Glutamatergic neuron (in vitro differentiated cells): ENCODE measurements around the gene RPL32. TPM values are rescaled to one million over a fixed set of nuclear protein-coding genes. Genes with fewer than 3 reads are reported as not detected.

Source experiments
- DNase-seq: peaks from one replicate; pipeline ENCODE4 v3.0.0; 2022
- H3K27ac Mint-ChIP-seq: one replicate; pipeline ENCODE4 v1.8.0; 2020; ENCODE audit warnings: mild to moderate bottlenecking, mixed read lengths, inconsistent platforms; ENCODE audit not compliant: unreplicated experiment
- H3K27me3 Mint-ChIP-seq: one replicate; pipeline ENCODE4 v1.8.0; 2020; ENCODE audit warnings: mild to moderate bottlenecking, moderate library complexity, mixed read lengths, inconsistent platforms; ENCODE audit not compliant: unreplicated experiment
- H3K36me3 Mint-ChIP-seq: one replicate; pipeline ENCODE4 v1.8.0; 2020; ENCODE audit warnings: mild to moderate bottlenecking, mixed read lengths, inconsistent platforms; ENCODE audit not compliant: unreplicated experiment
- H3K4me1 Mint-ChIP-seq: one replicate; pipeline ENCODE4 v1.8.0; 2020; ENCODE audit warnings: mild to moderate bottlenecking, low read depth, mixed read lengths, inconsistent platforms; ENCODE audit not compliant: unreplicated experiment
- H3K4me3 Mint-ChIP-seq: one replicate; pipeline ENCODE4 v1.8.0; 2020; ENCODE audit warnings: mild to moderate bottlenecking, mixed read lengths, inconsistent platforms; ENCODE audit not compliant: unreplicated experiment
- H3K9me3 Mint-ChIP-seq: one replicate; pipeline ENCODE4 v1.8.0; 2020; ENCODE audit warnings: mild to moderate bottlenecking, moderate library complexity, mixed read lengths, inconsistent platforms; ENCODE audit not compliant: unreplicated experiment
- CTCF ChIP-seq: fragments of 200-600 bp; sonication (generic); IDR thresholded peaks from one replicate; pipeline ENCODE4 v1.5.0; 2021; ENCODE audit not compliant: partially characterized antibody, unreplicated experiment
- total RNA-seq: library from RNA; stranded (reverse); fragmentation: NEBNext Ultra II Directional; extraction: Animal tissue kit (Norgen Biotek cat#: 25700); gene quantifications from one replicate; pipeline ENCODE4 v1.2.1, GENCODE V29; 2021; ENCODE audit not compliant: unreplicated experiment

The RPL32 gene
- total RNA-seq, 1 donor from 2014 or later: 966 TPM

- Mint-ChIP-seq H3K27ac (no peak overlapping the region), H3K9me3 (peaks cover 5% of the 10 kb centered on the region), H3K4me1 (no peaks in the 10 kb centered on the region), H3K27me3 (peaks cover 5% of the 10 kb centered on the region), H3K4me3 (no peak overlapping the region), H3K36me3 (no peaks in the 10 kb centered on the region)
- DNase-seq: no peak
- no peak for TF ChIP-seq CTCF
These were observed 41.6 kb downstream of the RPL32 start for GRCh38 chr3:12799525-12800440.

- no peaks in the 10 kb centered on the region for H3K4me1 Mint-ChIP-seq
- no peak overlapping the region for H3K27ac Mint-ChIP-seq
- peaks cover 5% of the 10 kb centered on the region for H3K9me3 Mint-ChIP-seq
- DNase-seq: no peak
- no peak overlapping the region for H3K4me3 Mint-ChIP-seq
- peaks cover 5% of the 10 kb centered on the region for H3K27me3 Mint-ChIP-seq
- no peaks in the 10 kb centered on the region for H3K36me3 Mint-ChIP-seq
- TF ChIP-seq CTCF: no peak
These were observed 42.7 kb downstream of the RPL32 start for GRCh38 chr3:12798559-12799179.

- H3K27ac Mint-ChIP-seq: no peak overlapping the region
- no peak for DNase-seq
- no peaks in the 10 kb centered on the region for H3K36me3 Mint-ChIP-seq
- H3K4me1 Mint-ChIP-seq: no peaks in the 10 kb centered on the region
- peaks cover 5% of the 10 kb centered on the region for H3K27me3 Mint-ChIP-seq
- TF ChIP-seq CTCF: no peak
- H3K9me3 Mint-ChIP-seq: peaks cover 5% of the 10 kb centered on the region
- H3K4me3 Mint-ChIP-seq: peak overlapping the region; percentile 31
These were observed 43.3 kb downstream of the RPL32 start for GRCh38 chr3:12797892-12798558.

GRCh38 chr3:12797124-12797891, 44.1 kb downstream of the RPL32 start:
- Mint-ChIP-seq H3K9me3 (peaks cover 5% of the 10 kb centered on the region), H3K36me3 (no peaks in the 10 kb centered on the region), H3K4me3 (peak overlapping the region; percentile 73), H3K27me3 (peaks cover 5% of the 10 kb centered on the region), H3K27ac (no peak overlapping the region), H3K4me1 (no peaks in the 10 kb centered on the region)
- no peak for TF ChIP-seq CTCF
- DNase-seq: no peak
